ENCODE results near the gene WDR18. TPM values are rescaled to one million over a fixed set of nuclear protein-coding genes. Genes with fewer than 3 reads are reported as not detected.

WDR18 gene
- total RNA-seq, 1 experiment from 2014 or later, result 56.7 TPM

GRCh38 chr19:950352-951066 is 33.6 kb upstream of the WDR18 start:
- Histone ChIP-seq H3K36me3 (ENCODE audit: low read depth, low read length) (no peaks in the 10 kb centered on the region), H3K9ac (ENCODE audit: low read length) (no peak overlapping the region), H3K9me3 (ENCODE audit: low read length) (no peaks in the 10 kb centered on the region), H3K4me3 (ENCODE audit: low read length) (no peak overlapping the region), H3K9me2 (replicated peaks; ENCODE audit: low read length) (no peaks in the 10 kb centered on the region), H3K27me3 (ENCODE audit: low read length) (no peaks in the 10 kb centered on the region), H2AFZ (ENCODE audit: low read length) (no peak overlapping the region), H3K27ac (ENCODE audit: low read length) (no peak overlapping the region), H3K4me2 (ENCODE audit: low read length) (no peak overlapping the region), H3F3A (ENCODE audit: low read length, unreplicated experiment) (no peaks in the 10 kb centered on the region), H4K20me1 (ENCODE audit: low read length) (no peaks in the 10 kb centered on the region), H3K4me1 (ENCODE audit: insufficient read depth, low read length) (peaks cover 6% of the 10 kb centered on the region), H3K79me2 (ENCODE audit: low read length) (no peaks in the 10 kb centered on the region)
- no peak for TF ChIP-seq EZH2phosphoT487 (IDR thresholded peaks at IDR 0.05; ENCODE audit: borderline replicate concordance, low read length)
- TF ChIP-seq CTCF (conservative IDR thresholded peaks at IDR 0.05; ENCODE audit: low read depth, low read length), result no peak
- no peak for TF ChIP-seq EZH2 (IDR thresholded peaks at IDR 0.05; ENCODE audit: low read length, unreplicated experiment)
- intact Hi-C loops (cut with micrococcal nuclease), result no loop called here
- BruUV-seq (replicated peaks), result no TSS peak
- ChIA-PET POLR2A (ENCODE audit: unreplicated experiment) (no interaction called here), CTCF (no interaction called here)
- DNase-seq (no peak), ATAC-seq (no peak)

- no TSS peak for BruUV-seq (replicated peaks)
- no peak overlapping the region for H3K4me3 ChIP-seq (ENCODE audit: low read length)
- POLR2A ChIA-PET (ENCODE audit: unreplicated experiment), result no interaction called here
- H3F3A ChIP-seq (ENCODE audit: low read length, unreplicated experiment), result no peaks in the 10 kb centered on the region
- no peaks in the 10 kb centered on the region for H4K20me1 ChIP-seq (ENCODE audit: low read length)
- no peaks in the 10 kb centered on the region for H3K9me2 ChIP-seq (replicated peaks; ENCODE audit: low read length)
- CTCF ChIA-PET, result no interaction called here
- H3K9ac ChIP-seq (ENCODE audit: low read length), result no peak overlapping the region
- H3K9me3 ChIP-seq (ENCODE audit: low read length), result no peaks in the 10 kb centered on the region
- ATAC-seq, result no peak
- DNase-seq, result no peak
- no peaks in the 10 kb centered on the region for H3K79me2 ChIP-seq (ENCODE audit: low read length)
- no peaks in the 10 kb centered on the region for H3K27me3 ChIP-seq (ENCODE audit: low read length)
- no peak overlapping the region for H3K4me2 ChIP-seq (ENCODE audit: low read length)
- peaks cover 6% of the 10 kb centered on the region for H3K4me1 ChIP-seq (ENCODE audit: insufficient read depth, low read length)
- H2AFZ ChIP-seq (ENCODE audit: low read length), result no peak overlapping the region
- H3K36me3 ChIP-seq (ENCODE audit: low read depth, low read length), result no peaks in the 10 kb centered on the region
- intact Hi-C loops (cut with micrococcal nuclease), result no loop called here
- no peak overlapping the region for H3K27ac ChIP-seq (ENCODE audit: low read length)
- TF ChIP-seq EZH2phosphoT487 (IDR thresholded peaks at IDR 0.05; ENCODE audit: borderline replicate concordance, low read length) (no peak), CTCF (conservative IDR thresholded peaks at IDR 0.05; ENCODE audit: low read depth, low read length) (no peak), EZH2 (IDR thresholded peaks at IDR 0.05; ENCODE audit: low read length, unreplicated experiment) (no peak)
These were observed 32.0 kb upstream of the WDR18 start for GRCh38 chr19:952049-952679.
